Dedifferentiated amniotic fluid mesenchymal stem cell (primary cell): Measurements from ENCODE around the gene UBXN2A.

Source experiments
- DNase-seq: peaks from one replicate; pipeline ENCODE4 v3.0.0-alpha.2; 2016; ENCODE audit errors: extremely low spot score

Gene UBXN2A

DNA sequence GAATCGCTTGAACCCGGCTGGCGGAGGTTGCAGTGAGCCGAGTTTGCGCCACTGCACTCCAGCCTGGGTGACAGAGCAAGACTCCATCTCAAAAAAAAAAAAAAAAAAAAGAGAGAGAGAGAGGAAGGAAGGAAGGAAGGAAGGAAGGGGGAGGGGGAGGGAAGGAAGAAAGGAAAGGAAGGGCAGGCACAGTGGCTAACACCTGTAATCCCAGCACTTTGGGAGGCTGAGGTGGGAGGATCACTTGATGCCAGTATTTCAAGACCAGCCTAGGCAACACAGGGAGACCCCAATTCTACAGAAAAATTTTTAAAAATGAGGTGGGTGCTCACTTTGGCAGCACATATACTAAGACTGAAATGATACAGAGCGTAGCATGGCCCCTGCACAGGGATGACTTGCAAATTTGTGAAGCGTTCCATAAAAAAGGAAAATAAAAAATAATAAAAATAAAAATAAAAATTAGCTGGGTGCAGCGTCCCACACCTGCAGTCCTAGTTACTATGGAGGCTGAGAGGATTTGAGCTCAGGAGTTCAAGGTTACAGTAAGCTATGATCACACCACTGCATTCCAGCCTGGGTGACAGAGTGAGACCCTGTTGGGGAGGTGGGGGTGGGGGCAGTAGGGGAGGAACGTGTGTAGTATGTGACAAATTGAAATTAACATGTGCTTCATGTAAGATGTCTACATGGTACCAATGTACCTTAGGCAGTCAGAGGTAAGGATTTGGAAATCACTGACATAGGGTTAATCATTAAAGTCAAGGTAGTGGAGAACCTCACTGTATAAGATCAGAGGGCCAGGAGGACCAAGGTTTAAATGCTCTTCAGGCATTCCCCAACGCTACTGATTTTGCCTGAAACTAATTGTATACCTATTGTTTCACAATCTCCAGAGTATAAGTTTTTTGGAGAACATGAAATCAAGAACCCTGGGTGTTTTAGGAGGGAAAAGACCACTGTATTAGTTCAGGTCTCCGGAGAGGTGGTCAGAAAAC lies 105.5 kb downstream of the UBXN2A start:
- DNase-seq: no peak

DNA sequence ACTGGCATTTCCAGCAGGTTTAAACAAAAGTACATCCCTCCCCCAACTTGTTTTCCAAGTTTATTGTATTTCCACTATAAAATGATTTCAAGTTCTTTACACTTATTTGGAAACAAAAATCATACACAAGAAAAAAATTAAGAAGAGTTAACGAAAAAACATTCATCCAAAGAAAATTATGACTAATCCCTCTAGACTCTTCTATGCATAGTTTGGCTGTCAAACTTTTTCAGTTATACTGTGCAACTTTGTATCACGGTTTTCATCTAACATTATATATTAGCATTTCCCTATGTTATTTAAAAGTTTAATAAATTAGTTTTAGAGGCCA lies 106.3 kb downstream of the UBXN2A start:
- no peak for DNase-seq

DNA sequence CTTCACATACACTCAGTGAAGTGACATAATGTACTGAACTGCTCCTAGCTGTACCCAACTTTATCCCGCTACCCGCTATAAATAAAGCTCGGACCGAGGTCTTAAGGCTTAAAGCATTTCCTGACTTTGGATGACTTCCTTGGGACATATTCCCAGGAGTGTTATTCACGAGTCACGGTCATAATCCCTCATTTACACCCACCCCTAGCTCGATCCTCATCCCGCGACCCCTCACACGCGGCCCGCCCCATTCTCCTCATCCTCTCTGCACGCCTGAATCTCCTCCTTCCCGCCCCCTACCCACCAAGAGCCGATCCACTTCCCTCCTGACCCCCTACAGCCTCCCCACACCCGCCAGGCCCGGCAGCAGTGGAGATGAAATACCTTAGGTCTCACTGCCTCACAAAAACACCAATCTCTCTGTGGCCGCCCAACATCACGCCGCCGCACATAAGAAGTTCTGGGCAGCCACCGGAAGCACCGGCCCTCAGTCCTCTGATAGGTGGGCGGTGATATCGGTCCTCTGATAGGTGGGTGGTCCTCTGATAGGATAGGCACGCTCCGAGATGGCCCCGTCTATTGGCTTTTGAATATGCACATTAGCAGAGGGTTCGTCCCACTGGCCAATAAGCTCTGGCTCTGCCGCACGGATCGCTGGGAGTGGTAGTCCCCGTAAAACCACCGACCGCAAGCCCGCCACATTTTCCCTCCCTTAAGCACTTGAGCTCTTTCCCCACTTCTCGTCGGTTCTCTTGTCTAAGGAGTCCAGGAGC lies 106.9 kb downstream of the UBXN2A start, which contains the start of gene WDCP:
Gene WDCP (minus strand): TSS at position 462 of the 773 bp plus-strand sequence. CDS start 7,897 bp downstream, outside the sequence.
- peak; percentile 99 for DNase-seq

DNA sequence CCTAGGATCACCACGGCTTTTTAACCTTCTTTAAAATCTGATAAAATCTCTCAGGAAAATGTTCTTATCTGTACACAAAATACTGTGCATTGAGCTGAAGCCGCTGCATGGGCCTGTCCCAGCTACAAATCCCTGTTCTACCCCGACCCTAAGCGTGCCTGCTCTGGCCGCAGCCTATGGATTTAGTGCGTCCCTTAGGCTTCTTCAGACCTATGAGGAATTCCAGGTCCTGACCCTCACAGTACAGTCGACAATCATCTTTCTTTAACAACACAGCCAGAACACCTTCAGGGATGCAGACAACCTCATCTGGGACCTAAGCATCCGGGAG lies 107.4 kb downstream of the UBXN2A start:
- no peak for DNase-seq

DNA sequence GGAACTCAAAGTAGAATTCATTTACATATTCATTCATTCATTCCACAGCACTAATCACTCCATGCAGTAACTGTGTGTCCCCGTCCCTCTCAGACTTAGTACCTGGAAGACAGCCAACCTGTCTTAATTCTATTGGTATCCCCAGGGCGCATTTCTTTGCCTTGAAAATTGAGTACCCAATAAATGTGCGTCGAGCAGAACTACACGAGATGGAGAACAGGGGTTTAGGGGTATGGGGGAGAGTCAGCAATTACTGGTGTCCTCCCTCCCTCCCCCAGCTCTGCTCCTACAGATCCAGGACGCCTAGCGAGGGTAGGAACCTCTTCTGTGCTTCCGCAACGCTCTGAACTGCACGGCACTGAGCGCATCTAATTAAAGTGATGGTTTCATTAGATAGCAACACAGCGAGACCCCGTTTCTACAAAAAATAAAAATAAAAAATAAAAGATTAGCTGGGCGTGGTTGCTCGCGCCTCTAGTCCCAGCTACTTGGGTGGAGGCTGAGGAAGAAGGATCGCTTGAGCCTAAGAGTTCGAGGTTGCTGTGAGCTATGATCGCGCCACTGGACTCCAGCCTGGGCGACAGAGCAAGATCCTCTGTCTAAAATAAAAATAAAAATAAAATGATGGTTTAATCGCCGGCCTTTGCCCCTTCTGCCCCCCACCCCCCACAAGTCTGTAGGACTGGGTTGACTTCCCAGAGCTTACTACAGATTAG lies 108.7 kb downstream of the UBXN2A start:
- no peak for DNase-seq

DNA sequence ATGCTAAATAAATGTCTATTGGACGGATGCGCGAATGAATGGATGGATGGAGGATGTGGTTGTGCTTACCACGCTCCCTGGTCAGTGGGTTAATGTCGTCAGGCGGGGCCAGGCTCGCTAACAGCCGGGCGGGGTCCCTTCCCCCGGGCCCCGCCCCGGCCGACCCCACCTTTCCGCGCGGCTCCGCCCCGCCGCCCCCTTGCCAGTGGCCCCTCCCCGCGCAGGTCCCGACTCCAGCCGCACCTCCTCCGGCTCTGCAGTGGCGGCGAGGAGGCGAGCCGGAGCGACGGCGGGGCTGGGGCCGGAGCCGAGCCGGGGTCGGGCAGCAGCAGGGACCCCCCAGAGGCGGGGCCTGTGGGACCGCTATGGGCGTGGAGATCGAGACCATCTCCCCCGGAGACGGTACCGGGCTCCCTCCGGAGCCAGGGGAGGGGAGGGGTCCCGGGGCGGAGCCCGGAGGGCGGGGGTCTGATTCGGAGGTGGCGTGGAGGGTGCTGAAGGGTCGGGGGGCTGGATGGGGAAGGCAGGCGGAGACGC lies 109.3 kb downstream of the UBXN2A start, which contains the start of gene FKBP1B:
Gene FKBP1B (plus strand): TSS at position 257 of the 537 bp plus-strand sequence. CDS start 109 bp downstream, at position 366.
- DNase-seq: no peak

DNA sequence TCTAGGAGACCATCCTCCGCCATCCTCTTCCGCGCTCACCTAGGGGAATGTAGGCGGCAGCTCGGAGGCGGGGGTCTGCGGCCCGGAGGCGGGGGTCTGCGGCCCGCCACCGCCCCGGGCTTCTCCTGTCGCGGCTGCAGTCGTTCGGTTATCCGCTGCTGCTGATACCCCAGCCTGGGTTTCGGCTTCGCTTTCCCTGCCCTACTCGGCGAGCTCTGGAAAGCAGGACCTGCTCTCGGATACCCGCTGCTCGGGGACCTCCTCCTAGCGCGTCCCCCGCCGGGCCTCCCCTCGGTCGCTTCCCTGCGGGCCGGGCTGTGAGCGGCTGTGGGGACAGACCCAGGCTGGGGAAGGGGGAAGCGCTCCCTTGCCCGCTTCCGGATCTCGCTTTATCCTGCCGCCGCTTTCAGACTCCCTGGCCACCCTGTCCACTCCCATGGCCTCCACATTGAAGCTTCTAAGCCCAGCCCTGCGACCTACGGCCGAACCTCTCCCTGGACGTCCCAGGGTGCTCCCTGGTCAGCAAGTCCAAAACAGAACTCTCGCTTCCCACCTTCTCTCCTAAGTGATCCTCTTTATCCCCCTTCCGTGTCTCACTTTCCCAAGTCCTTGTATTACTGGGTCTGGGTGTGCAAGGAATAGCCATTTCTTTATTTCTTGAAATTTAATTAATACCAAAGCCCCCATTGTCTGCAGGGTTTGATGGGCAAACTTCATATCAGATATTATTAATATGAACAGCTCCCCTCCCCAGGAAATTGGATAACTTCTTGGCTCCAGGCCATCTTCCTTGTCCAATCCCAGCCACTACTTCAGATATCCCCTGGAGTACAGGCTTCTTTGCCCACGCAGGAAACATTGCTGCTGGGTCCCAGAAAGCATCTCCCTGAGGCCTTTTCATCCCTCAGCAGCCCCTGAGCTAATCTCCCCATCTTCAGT lies 110.0 kb downstream of the UBXN2A start:
- DNase-seq: no peak

DNA sequence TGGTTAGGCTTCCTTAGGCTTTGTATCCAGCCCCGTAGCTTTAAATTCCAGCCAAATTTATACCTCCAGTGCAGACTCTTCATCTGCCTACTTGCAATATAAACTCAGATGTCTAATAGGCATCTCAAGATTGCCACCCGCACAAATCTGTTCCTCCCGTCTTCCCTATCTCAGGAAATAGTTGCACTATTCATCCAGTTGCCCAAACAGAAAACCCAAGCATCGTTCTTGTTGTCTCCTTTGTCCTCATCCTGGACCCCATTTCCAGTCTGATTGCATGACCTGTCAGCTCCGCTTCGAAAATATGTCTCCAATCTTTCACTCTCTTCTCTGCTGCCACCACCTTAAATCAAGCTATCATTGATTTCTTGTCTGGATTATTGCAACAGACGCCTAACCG lies 111.6 kb downstream of the UBXN2A start:
- no peak for DNase-seq

DNA sequence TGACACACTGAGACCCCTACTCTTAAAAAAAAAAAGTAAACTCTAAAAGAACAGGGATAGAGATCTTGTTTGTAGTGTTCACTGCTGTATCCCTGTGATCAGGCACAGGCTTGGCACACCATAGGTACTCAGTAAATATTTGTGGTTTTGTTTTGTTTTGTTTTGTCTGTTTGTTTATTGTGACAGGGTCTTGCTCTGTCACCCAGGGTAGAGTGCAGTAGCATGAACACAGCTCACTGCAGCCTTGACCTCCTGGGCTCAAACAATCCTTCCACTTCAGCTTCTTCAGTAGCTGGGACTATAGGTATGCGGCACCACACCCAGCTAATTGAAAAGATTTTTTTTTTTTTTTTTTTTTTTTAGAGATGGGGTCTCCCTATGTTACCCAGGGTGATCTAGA lies 112.7 kb downstream of the UBXN2A start:
- no peak for DNase-seq
